DOHH2 (cell line): ENCODE measurements around the gene DIP2C.

Experiments used
- H3F3A ChIP-seq: fragments of 200-600 bp; sonication (generic), shearing (Covaris generic); 2 replicates; pipeline ENCODE4 v1.6.0; 2016; ENCODE audit warnings: antibody characterized with exemption, mild to moderate bottlenecking; ENCODE audit not compliant: control insufficient read depth, insufficient read depth
- H3K27ac ChIP-seq: fragments of 200-600 bp; sonication (generic); 2 replicates; pipeline ENCODE4 v1.5.1; 2014; ENCODE audit warnings: low read depth, mild to moderate bottlenecking, low read length, moderate library complexity
- H3K27me3 ChIP-seq: fragments of 200-600 bp; sonication (generic); 2 replicates; pipeline ENCODE4 v1.6.1; 2014; ENCODE audit warnings: mild to moderate bottlenecking, low read length, mixed read lengths; ENCODE audit not compliant: control insufficient read depth
- H3K36me3 ChIP-seq: fragments of 200-600 bp; sonication (generic); 2 replicates; pipeline ENCODE4 v1.6.1; 2014; ENCODE audit warnings: mild to moderate bottlenecking, low read length, moderate library complexity, mixed read lengths; ENCODE audit not compliant: control insufficient read depth
- H3K4me1 ChIP-seq: fragments of 200-600 bp; sonication (generic); 2 replicates; pipeline ENCODE4 v1.6.1; 2014; ENCODE audit warnings: mild to moderate bottlenecking, low read length, mixed read lengths; ENCODE audit not compliant: control insufficient read depth
- H3K4me2 ChIP-seq: fragments of 200-600 bp; sonication (generic); 2 replicates; pipeline ENCODE4 v1.6.0; 2014; ENCODE audit warnings: mild to moderate bottlenecking, low read length, moderate library complexity
- H3K4me3 ChIP-seq: fragments of 200-600 bp; sonication (generic); 2 replicates; pipeline ENCODE4 v1.5.1; 2014; ENCODE audit warnings: mild to moderate bottlenecking, low read length, mixed read lengths
- H3K79me2 ChIP-seq: fragments of 200-600 bp; sonication (generic); 2 replicates; pipeline ENCODE4 v1.6.1; 2014; ENCODE audit warnings: mild to moderate bottlenecking, low read length, mixed read lengths; ENCODE audit not compliant: control insufficient read depth
- H3K9me2 ChIP-seq: fragments of 200-600 bp; sonication (generic); replicated peaks from 2 replicates; pipeline ENCODE4 v1.6.1; 2014; ENCODE audit warnings: mild to moderate bottlenecking, low read length, mixed read lengths; ENCODE audit not compliant: control insufficient read depth
- H3K9me3 ChIP-seq: fragments of 200-600 bp; sonication (generic); 2 replicates; pipeline ENCODE4 v1.6.1; 2014; ENCODE audit warnings: antibody characterized with exemption, low read length, mixed read lengths; ENCODE audit not compliant: control insufficient read depth, insufficient read depth
- H4K20me1 ChIP-seq: fragments of 200-600 bp; sonication (generic); 2 replicates; pipeline ENCODE4 v1.6.0; 2014; ENCODE audit warnings: low read depth, mild to moderate bottlenecking, antibody characterized with exemption, low read length, moderate library complexity; ENCODE audit not compliant: control insufficient read depth, insufficient read depth
- EZH2phosphoT487 ChIP-seq: fragments of 200-600 bp; sonication (generic); IDR thresholded peaks from 2 replicates; pipeline ENCODE4 v1.6.1; 2017; ENCODE audit warnings: borderline replicate concordance, mild to moderate bottlenecking, antibody characterized with exemption, low read length, moderate library complexity, mixed read lengths
- TF ChIP-seq, protein P1 (sequence below): fragments of 200-600 bp; sonication (generic); IDR thresholded peaks from one replicate; pipeline ENCODE4 v1.5.1; 2014; ENCODE audit warnings: antibody characterized with exemption, mild to moderate bottlenecking, low read depth, low read length; ENCODE audit not compliant: poor library complexity, severe bottlenecking

DIP2C gene

DNA sequence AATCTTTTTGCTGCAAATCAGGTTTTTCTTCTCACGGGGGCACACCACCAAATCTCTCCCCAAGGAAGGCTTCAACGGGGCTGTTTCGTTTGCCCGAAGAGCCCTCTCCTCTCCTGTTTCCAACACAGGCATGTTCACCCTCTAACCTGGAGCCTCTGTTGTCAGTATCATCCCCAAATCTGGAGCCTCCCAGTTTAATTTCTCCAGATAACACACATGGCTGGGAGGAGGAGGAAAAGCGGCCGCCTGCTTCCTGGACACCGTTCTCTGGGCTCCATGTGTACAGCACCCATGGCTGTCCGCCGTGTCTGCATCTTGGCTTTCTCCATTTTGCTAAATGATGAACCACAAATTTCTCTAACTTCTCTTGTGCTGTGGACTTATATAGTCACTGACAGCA, 214.5 kb downstream of the DIP2C start:
- no peak overlapping the region for H3K27ac ChIP-seq
- H3K9me3 ChIP-seq: no peaks in the 10 kb centered on the region
- TF ChIP-seq EZH2phosphoT487: no peak
- TF ChIP-seq, protein P1, sequence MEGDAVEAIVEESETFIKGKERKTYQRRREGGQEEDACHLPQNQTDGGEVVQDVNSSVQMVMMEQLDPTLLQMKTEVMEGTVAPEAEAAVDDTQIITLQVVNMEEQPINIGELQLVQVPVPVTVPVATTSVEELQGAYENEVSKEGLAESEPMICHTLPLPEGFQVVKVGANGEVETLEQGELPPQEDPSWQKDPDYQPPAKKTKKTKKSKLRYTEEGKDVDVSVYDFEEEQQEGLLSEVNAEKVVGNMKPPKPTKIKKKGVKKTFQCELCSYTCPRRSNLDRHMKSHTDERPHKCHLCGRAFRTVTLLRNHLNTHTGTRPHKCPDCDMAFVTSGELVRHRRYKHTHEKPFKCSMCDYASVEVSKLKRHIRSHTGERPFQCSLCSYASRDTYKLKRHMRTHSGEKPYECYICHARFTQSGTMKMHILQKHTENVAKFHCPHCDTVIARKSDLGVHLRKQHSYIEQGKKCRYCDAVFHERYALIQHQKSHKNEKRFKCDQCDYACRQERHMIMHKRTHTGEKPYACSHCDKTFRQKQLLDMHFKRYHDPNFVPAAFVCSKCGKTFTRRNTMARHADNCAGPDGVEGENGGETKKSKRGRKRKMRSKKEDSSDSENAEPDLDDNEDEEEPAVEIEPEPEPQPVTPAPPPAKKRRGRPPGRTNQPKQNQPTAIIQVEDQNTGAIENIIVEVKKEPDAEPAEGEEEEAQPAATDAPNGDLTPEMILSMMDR: no peak
- peaks cover 8% of the 10 kb centered on the region for H3K79me2 ChIP-seq
- H3K4me3 ChIP-seq: no peak overlapping the region
- no peak overlapping the region for H3K4me2 ChIP-seq
- no peaks in the 10 kb centered on the region for H3K9me2 ChIP-seq
- H4K20me1 ChIP-seq: no peaks in the 10 kb centered on the region
- no peaks in the 10 kb centered on the region for H3K4me1 ChIP-seq
- no peaks in the 10 kb centered on the region for H3K27me3 ChIP-seq
- H3F3A ChIP-seq: no peaks in the 10 kb centered on the region
- peaks cover 63% of the 10 kb centered on the region for H3K36me3 ChIP-seq

GRCh38 chr10:474406-474805, 215.1 kb downstream of the DIP2C start:
- TF ChIP-seq EZH2phosphoT487: no peak
- TF ChIP-seq, protein P1: no peak
- no peaks in the 10 kb centered on the region for H4K20me1 ChIP-seq

GRCh38 chr10:472241-472910, 217.1 kb downstream of the DIP2C start:
- no peaks in the 10 kb centered on the region for H3K4me1 ChIP-seq
- H4K20me1 ChIP-seq: no peaks in the 10 kb centered on the region
- peaks cover 8% of the 10 kb centered on the region for H3K79me2 ChIP-seq
- no peaks in the 10 kb centered on the region for H3K9me2 ChIP-seq
- H3F3A ChIP-seq: no peaks in the 10 kb centered on the region
- no peak overlapping the region for H3K27ac ChIP-seq
- no peak overlapping the region for H3K4me3 ChIP-seq
- H3K4me2 ChIP-seq: no peak overlapping the region
- TF ChIP-seq EZH2phosphoT487: no peak
- TF ChIP-seq, protein P1: no peak
- H3K9me3 ChIP-seq: no peaks in the 10 kb centered on the region
- peaks cover 69% of the 10 kb centered on the region for H3K36me3 ChIP-seq
- H3K27me3 ChIP-seq: no peaks in the 10 kb centered on the region

More at GRCh38 chr10:474406-474805, 215.1 kb downstream of the DIP2C start:
- Histone ChIP-seq H3K4me2 (no peak overlapping the region), H3K9me3 (no peaks in the 10 kb centered on the region), H3K79me2 (peaks cover 8% of the 10 kb centered on the region), H3K9me2 (no peaks in the 10 kb centered on the region), H3K36me3 (peaks cover 66% of the 10 kb centered on the region), H3K27ac (no peak overlapping the region), H3K4me3 (no peak overlapping the region), H3K4me1 (no peaks in the 10 kb centered on the region), H3F3A (no peaks in the 10 kb centered on the region), H3K27me3 (no peaks in the 10 kb centered on the region)
